ENCODE results near the gene PAQR5. TPM values are rescaled to one million over a fixed set of nuclear protein-coding genes. Genes with fewer than 3 reads are reported as not detected.

The PAQR5 gene
- total RNA-seq, 1 experiment from 2014 or later, result 20.3 TPM

GRCh38 chr15:69313432-69314000, 14.8 kb downstream of the PAQR5 start:
- no TSS peak for BruUV-seq (replicated peaks)
- peaks cover 5% of the 10 kb centered on the region for H3K36me3 Mint-ChIP-seq (ENCODE audit: insufficient read depth, unreplicated experiment)
- no peak overlapping the region for H3K27ac Mint-ChIP-seq (ENCODE audit: low read depth, unreplicated experiment)
- ChIA-PET CTCF (no interaction called here), POLR2A (no interaction called here)
- no peaks in the 10 kb centered on the region for H3K27me3 Mint-ChIP-seq (ENCODE audit: insufficient read depth, unreplicated experiment)
- no peak overlapping the region for H3K4me3 Mint-ChIP-seq (ENCODE audit: unreplicated experiment)
- no peak for DNase-seq (ENCODE audit: unreplicated experiment)
- H3K4me1 Mint-ChIP-seq (ENCODE audit: insufficient read depth, unreplicated experiment), result peaks cover 5% of the 10 kb centered on the region
- no peak for TF ChIP-seq CTCF (IDR thresholded peaks at IDR 0.05; ENCODE audit: unreplicated experiment)
- intact Hi-C loops (cut with micrococcal nuclease), result no loop called here
- no peaks in the 10 kb centered on the region for H3K9me3 Mint-ChIP-seq (ENCODE audit: unreplicated experiment)

DNA sequence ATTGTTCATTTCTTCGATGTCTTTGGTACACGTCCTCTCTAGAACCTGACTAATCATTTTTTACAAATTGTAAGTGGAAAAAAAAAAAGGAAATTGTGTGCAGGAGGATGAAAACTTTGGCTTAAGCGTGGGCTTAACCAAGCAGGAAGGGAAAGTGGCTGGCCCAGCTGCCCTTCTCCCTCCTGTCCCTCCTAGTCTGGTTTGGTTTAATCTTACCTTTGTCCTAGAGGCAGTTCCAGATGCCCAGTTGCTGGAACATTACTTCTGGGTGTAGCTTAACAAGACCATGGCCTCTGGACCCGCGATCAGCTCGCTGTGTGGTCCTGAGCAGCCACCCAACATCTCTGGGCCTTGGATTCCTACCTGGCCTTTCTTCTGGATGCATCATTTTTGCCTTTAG, 15.4 kb downstream of the PAQR5 start:
- peaks cover 5% of the 10 kb centered on the region for H3K36me3 Mint-ChIP-seq (ENCODE audit: insufficient read depth, unreplicated experiment)
- no peak for TF ChIP-seq CTCF (IDR thresholded peaks at IDR 0.05; ENCODE audit: unreplicated experiment)
- no peak for DNase-seq (ENCODE audit: unreplicated experiment)
- CTCF ChIA-PET, result no interaction called here
- H3K27ac Mint-ChIP-seq (ENCODE audit: low read depth, unreplicated experiment), result no peak overlapping the region
- no peaks in the 10 kb centered on the region for H3K9me3 Mint-ChIP-seq (ENCODE audit: unreplicated experiment)
- H3K27me3 Mint-ChIP-seq (ENCODE audit: insufficient read depth, unreplicated experiment), result no peaks in the 10 kb centered on the region
- intact Hi-C loops (cut with micrococcal nuclease), result no loop called here
- POLR2A ChIA-PET, result no interaction called here
- peaks cover 5% of the 10 kb centered on the region for H3K4me1 Mint-ChIP-seq (ENCODE audit: insufficient read depth, unreplicated experiment)
- no TSS peak for BruUV-seq (replicated peaks)
- H3K4me3 Mint-ChIP-seq (ENCODE audit: unreplicated experiment), result no peak overlapping the region

GRCh38 chr15:69314736-69315135, 16.0 kb downstream of the PAQR5 start:
- H3K27me3 Mint-ChIP-seq (ENCODE audit: insufficient read depth, unreplicated experiment), result no peaks in the 10 kb centered on the region
- no peak overlapping the region for H3K27ac Mint-ChIP-seq (ENCODE audit: low read depth, unreplicated experiment)
- no TSS peak for BruUV-seq (replicated peaks)
- no peak for TF ChIP-seq CTCF (IDR thresholded peaks at IDR 0.05; ENCODE audit: unreplicated experiment)
- H3K36me3 Mint-ChIP-seq (ENCODE audit: insufficient read depth, unreplicated experiment), result peaks cover 5% of the 10 kb centered on the region
- H3K9me3 Mint-ChIP-seq (ENCODE audit: unreplicated experiment), result no peaks in the 10 kb centered on the region
- intact Hi-C loops (cut with micrococcal nuclease), result no loop called here
- CTCF ChIA-PET, result interaction anchor here (0.5 kb wide), 1 partner anchor 95 kb away, joined by 4 read pairs; no protein-coding TSS in a partner anchor
- peaks cover 5% of the 10 kb centered on the region for H3K4me1 Mint-ChIP-seq (ENCODE audit: insufficient read depth, unreplicated experiment)
- no peak overlapping the region for H3K4me3 Mint-ChIP-seq (ENCODE audit: unreplicated experiment)
- DNase-seq (ENCODE audit: unreplicated experiment), result no peak
- POLR2A ChIA-PET, result no interaction called here

DNA sequence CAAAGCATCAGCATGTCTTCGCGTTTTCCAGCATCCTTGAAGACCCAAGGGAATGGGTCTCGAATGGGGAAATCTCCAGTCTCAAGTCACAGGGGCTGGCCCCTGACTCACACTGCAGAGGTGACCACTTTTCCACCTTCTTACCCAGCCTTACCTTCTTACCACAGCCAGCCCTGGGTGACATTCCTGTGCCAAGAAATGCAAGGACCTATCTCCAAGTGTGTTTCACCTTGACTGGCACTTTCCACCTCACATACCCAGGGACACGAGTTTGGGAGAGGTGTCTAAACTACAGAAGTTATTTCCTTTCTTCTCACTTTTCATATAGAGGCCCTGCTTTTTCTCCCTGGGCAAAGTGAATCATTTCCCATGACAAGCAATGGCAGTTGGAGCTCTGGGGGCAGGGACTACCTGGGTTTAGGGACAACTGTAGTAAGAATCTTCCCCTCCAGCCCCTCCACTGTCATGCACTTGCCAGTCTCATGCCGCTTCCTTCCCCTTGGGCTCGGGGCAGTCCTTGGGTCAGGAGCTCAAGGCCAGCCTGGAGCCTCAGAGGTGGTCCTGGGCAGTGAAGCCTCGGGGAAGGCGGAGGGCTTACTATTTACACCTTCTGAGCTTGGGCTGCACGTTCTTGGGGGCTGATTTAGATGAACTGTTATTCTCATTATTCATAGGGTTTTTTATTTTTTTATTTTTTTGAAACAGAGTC, 16.8 kb downstream of the PAQR5 start:
- ChIA-PET CTCF (no interaction called here), POLR2A (no interaction called here)
- H3K27me3 Mint-ChIP-seq (ENCODE audit: insufficient read depth, unreplicated experiment), result no peaks in the 10 kb centered on the region
- no TSS peak for BruUV-seq (replicated peaks)
- DNase-seq (ENCODE audit: unreplicated experiment), result no peak
- intact Hi-C loops (cut with micrococcal nuclease), result no loop called here
- no peak overlapping the region for H3K27ac Mint-ChIP-seq (ENCODE audit: low read depth, unreplicated experiment)
- H3K4me3 Mint-ChIP-seq (ENCODE audit: unreplicated experiment), result no peak overlapping the region
- H3K9me3 Mint-ChIP-seq (ENCODE audit: unreplicated experiment), result no peaks in the 10 kb centered on the region
- H3K36me3 Mint-ChIP-seq (ENCODE audit: insufficient read depth, unreplicated experiment), result peaks cover 5% of the 10 kb centered on the region
- no peak for TF ChIP-seq CTCF (IDR thresholded peaks at IDR 0.05; ENCODE audit: unreplicated experiment)
- H3K4me1 Mint-ChIP-seq (ENCODE audit: insufficient read depth, unreplicated experiment), result peaks cover 5% of the 10 kb centered on the region
